ENCODE results near the gene RSAD2. TPM values are rescaled to one million over a fixed set of nuclear protein-coding genes. Genes with fewer than 3 reads are reported as not detected.
A peak's percentile ranks its signal among the peaks of the same experiment; 100 is the strongest.

RSAD2 gene
- total and polyA plus RNA-seq, 9 of the 15 experiments (the other 6 are each of a cell fraction or from before 2014, with no cell fraction given), result 0.15 to 1.4 (median 0.28) TPM

DNA sequence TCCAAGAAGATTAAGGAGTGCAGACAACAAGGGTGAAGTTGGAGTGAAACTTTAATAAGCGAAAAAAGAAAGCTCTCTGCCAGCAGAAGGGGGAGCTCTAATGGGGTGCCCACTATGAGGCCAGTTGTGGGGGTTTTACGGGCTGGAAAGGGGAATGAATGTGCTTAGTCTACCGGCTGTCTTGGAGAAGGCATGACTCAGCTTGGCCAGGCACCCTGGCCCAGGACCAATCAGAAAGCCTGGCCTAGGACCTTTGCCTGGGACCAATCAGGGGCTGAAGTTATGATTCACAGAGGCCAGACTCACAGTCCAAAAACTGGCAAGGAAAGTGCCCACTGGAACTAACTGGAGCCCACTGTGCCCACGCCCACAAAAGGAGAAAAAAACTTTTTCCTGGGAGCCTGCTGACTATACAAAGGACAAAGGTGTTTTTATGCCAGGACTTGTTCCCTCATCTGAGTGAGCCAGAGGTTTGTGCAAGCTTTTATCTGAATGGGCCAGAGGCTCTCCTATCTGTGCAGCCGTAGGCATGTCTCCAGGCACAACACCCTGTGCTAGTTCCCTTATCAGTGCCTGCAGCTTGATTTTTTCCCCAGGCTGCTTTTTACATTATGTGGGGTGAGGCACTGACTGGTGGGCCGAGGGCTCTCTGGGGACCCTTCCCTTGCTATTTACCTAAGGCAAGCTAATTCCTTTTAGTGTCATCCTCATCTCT is 30.5 kb upstream of the RSAD2 start (continued):
- TF ChIP-seq, protein P1, sequence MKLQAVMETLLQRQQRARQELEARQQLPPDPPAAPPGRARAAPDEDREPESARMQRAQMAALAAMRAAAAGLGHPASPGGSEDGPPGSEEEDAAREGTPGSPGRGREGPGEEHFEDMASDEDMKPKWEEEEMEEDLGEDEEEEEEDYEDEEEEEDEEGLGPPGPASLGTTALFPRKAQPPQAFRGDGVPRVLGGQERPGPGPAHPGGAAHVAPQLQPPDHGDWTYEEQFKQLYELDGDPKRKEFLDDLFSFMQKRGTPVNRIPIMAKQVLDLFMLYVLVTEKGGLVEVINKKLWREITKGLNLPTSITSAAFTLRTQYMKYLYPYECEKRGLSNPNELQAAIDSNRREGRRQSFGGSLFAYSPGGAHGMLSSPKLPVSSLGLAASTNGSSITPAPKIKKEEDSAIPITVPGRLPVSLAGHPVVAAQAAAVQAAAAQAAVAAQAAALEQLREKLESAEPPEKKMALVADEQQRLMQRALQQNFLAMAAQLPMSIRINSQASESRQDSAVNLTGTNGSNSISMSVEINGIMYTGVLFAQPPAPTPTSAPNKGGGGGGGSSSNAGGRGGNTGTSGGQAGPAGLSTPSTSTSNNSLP (IDR thresholded peaks at IDR 0.05; ENCODE audit: borderline replicate concordance, low read depth, low read length), result 0 out of 2 replicates have a peak, but pooled peaks have one; percentile 40
- TF ChIP-seq ZNF644 (tag; IDR thresholded peaks at IDR 0.05; ENCODE audit: low read depth), result peak; percentile 96
- TF ChIP-seq TGIF2 (CRISPR knock-in tag; IDR thresholded peaks at IDR 0.05), result no peak
- TF ChIP-seq RBFOX2 (IDR thresholded peaks at IDR 0.05; ENCODE audit: low read depth, low read length), result 0 out of 2 replicates have a peak, but pooled peaks have one; percentile 19
- TF ChIP-seq ATF7 (IDR thresholded peaks at IDR 0.05), result peak; percentile 69
- TF ChIP-seq TEAD2 (tag; IDR thresholded peaks at IDR 0.05), result peak; percentile 72
- TF ChIP-seq RNF2 (IDR thresholded peaks at IDR 0.05), result peak; percentile 39; the same call in 1 of the 2 replicates
- TF ChIP-seq CREB3 (tag; conservative IDR thresholded peaks at IDR 0.05; ENCODE audit: low read depth), result 0 out of 2 replicates have a peak, but pooled peaks have one; percentile 24
- TF ChIP-seq CUX1 (CRISPR knock-in tag; IDR thresholded peaks at IDR 0.05), result peak; percentile 88; the same call in 1 of the 2 replicates
- peak; percentile 98 for TF ChIP-seq SMAD4 (CRISPR knock-in tag; conservative IDR thresholded peaks at IDR 0.05)
- peak; percentile 88 for TF ChIP-seq PYGO2 (tag; IDR thresholded peaks at IDR 0.05)
- peak; percentile 99 for TF ChIP-seq ARID1B (IDR thresholded peaks at IDR 0.05)
- TF ChIP-seq ZKSCAN8 (CRISPR knock-in tag; IDR thresholded peaks at IDR 0.05), result peak; percentile 82; the same call in 1 of the 2 replicates
- TF ChIP-seq HDAC1 (IDR thresholded peaks at IDR 0.05), result peak; percentile 60 to 63; a peak in 3 of 4 replicates
- 0 out of 2 replicates have a peak, but pooled peaks have one; percentile 30 for TF ChIP-seq MEF2A (IDR thresholded peaks at IDR 0.05; ENCODE audit: control insufficient read depth, low read depth, low read length)
- peak; percentile 95 for TF ChIP-seq FOXJ2 (tag; IDR thresholded peaks at IDR 0.05)
- TF ChIP-seq ADNP (tag; IDR thresholded peaks at IDR 0.05), result peak; percentile 71
- TF ChIP-seq CXXC5 (CRISPR knock-in tag; IDR thresholded peaks at IDR 0.05), result peak; percentile 92
